Cardiac fibroblast (primary cell): Measurements from ENCODE around the gene SLC39A10.

Source experiments
- DNase-seq, 2 donors: peaks; one replicate each; pipeline versions ENCODE4 v3.0.0 to v3.0.0-alpha.2; 2010; ENCODE audit warnings: low read depth in 2 of 2
- H3K4me3 ChIP-seq, 2 donors: replicated peaks in 1 of 2; 1 replicate in 1 of 2; 2 replicates in 1 of 2; pipeline ENCODE4 v1.5.1; 2011; ENCODE audit warnings: low read depth in 2 of 2, low read length in 2 of 2, mild to moderate bottlenecking in 2 of 2, moderate library complexity in 1 of 2
- TF ChIP-seq, protein P1 (sequence below): IDR thresholded peaks from one replicate; pipeline ENCODE4 v1.5.1; 2011; ENCODE audit warnings: low read depth, mild to moderate bottlenecking, low read length, inconsistent platforms

Gene SLC39A10

DNA sequence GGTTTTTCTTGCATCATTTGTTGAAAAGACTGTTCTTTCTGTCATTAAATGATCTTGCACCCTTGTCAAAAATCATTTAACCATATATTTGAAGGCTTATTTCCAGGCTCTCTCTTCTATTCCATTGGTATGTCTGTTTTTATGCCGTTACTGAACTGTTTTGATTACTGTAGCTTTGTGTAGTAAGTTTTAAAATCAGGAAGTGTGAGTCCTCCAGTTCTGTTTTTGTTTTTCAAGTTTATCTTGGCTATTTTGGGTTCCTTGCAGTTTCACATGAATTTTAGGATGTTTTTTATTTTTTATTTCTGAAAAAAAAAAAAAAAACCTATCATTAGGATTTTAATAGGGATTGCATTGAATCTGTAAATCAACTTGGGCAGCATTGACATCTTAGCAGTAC lies 39.0 kb downstream of the SLC39A10 start:
- H3K4me3 ChIP-seq, result no peak overlapping the region
- TF ChIP-seq, protein P1, sequence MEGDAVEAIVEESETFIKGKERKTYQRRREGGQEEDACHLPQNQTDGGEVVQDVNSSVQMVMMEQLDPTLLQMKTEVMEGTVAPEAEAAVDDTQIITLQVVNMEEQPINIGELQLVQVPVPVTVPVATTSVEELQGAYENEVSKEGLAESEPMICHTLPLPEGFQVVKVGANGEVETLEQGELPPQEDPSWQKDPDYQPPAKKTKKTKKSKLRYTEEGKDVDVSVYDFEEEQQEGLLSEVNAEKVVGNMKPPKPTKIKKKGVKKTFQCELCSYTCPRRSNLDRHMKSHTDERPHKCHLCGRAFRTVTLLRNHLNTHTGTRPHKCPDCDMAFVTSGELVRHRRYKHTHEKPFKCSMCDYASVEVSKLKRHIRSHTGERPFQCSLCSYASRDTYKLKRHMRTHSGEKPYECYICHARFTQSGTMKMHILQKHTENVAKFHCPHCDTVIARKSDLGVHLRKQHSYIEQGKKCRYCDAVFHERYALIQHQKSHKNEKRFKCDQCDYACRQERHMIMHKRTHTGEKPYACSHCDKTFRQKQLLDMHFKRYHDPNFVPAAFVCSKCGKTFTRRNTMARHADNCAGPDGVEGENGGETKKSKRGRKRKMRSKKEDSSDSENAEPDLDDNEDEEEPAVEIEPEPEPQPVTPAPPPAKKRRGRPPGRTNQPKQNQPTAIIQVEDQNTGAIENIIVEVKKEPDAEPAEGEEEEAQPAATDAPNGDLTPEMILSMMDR, result no peak
- no peak for DNase-seq

DNA sequence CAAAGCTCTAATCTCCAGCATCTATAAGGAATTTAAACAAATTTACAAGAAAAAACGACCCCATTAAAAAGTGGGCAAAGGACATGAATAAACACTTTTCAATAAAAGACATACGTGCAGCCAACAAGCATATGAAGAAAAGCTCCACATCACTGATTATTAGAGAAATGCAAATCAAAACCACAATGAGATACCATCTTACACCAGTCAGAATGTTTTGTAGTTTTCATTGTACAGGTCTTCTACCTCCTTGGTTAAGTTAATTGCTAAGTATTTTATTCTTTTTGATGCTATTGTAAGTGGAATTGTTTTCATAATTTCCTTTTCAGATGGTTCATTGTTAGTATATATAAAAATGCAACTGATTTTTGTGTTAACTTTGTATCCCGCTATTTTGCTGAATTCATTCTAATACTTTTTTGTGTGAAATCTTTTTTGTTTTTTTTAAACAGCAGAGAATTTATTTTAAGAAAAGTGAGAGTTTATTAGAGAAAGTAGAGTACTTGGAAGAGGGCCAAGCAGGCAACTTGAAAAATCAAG lies 40.7 kb downstream of the SLC39A10 start:
- TF ChIP-seq, protein P1, result no peak
- no peak for DNase-seq
- no peak overlapping the region for H3K4me3 ChIP-seq

DNA sequence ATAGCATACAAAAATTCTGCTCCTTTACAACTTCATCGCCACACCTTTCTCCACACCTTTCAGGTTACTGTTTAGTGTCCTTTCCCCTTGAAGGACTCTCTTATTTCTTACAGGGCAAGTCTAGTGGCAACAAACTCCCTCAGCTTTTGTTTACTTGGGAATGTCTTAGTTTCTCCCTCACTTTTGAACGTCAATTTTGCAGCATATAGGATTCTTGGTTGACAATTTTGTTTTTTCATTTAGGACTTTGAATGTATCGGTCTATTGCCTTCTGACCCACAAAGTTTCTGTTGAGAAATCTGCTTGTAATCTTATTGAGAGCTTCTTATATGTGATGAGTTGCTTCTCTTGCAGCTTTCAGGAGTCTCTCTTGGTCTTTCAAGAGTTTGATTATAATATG lies 43.5 kb downstream of the SLC39A10 start:
- TF ChIP-seq, protein P1, result no peak
- no peak overlapping the region for H3K4me3 ChIP-seq

DNA sequence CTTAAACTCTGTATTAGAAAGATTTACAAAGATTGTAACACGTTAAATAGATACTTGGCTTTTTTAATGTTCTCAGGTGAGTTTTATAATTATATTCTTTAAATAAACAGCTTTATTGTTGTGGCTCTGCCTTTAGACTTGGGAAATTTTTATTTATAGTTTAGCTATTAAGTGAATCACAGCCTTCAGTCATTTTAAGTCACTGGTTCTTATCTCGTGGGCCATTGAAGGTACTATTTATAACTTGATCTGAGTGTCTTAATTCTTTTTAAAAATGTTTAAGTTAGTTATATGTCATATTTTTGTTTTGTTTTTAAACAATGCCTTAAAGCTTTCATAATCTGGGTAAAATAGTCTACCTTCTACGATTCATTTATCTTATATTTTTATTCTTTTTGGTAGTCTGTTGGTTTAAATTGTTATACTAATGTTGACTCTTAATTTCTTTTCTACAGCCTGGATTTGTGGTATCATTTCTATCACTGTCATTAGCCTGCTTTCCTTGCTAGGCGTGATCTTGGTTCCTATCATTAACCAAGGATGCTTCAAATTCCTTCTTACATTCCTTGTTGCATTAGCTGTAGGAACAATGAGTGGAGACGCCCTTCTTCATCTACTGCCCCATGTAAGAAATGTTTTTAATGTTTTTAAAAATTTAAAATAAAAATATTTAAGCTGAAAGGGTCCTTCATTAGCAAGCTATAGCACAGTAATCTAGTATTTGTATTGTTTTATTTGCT lies 49.3 kb downstream of the SLC39A10 start:
- DNase-seq, result peak; percentile 53 to 71
- no peak overlapping the region for H3K4me3 ChIP-seq
- TF ChIP-seq, protein P1, result no peak

More for the DNA sequence above, 43.5 kb downstream of the SLC39A10 start:
- DNase-seq, result no peak

DNA sequence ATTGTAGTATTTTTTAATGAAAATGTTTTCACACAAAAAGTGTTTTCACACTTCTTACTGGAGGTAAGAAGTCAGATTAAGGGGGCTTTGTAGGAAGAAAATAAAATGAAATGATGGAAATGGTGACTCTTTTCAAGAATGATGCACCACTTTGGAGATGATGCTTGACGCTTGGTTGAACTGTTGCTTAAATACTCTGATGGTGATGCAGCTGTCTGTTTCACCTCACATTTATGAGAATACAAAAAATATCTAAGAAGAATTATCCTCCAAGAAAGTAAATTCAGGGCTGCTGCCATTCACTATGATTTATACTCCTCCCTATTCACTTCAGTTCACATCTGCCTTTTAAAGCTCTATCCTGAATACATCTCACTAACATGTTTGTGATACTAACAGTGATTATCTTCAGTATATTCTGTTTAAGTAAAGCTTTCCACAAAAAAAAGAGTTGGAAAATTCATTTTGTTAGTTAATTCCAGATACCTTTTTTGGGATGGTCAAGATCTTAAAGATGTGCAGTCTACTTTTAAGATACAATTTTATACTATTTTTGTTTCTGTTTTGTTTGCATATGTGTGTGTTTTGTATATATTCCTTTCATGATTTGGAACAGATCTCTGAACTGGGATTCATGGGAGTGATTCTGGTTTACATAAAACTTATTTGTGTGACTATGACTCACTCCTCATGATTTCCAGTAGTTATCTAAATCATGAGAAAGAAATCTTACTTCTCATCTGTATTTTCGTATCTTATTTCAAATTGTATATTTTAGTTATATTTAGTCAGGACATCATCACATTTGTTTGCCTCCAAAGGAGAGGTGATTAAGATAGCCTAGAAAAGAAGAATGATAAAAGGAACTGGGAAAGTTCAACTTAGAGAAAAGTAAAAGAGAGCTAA lies 53.1 kb downstream of the SLC39A10 start:
- TF ChIP-seq, protein P1, result no peak

DNA sequence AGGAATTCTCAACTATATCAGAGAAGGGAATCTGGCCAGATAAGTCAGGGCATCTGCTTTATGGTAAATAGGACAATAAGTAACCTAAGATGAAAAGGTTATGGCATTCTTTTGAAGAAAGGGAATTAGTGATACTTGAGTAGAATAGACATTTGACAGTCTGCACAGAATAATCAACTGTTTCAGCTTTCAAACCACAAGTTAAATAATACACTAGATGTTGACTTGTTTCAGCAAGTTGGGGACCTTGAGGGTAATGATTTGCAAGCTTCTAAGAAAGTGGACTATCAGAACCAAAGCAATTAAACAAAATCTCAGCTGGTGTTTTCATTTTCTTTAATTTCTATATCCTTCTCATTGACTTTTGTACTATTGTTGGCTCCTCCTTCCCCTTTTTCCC lies 54.5 kb downstream of the SLC39A10 start:
- DNase-seq, result no peak
- no peak overlapping the region for H3K4me3 ChIP-seq
- TF ChIP-seq, protein P1, result no peak

More for the DNA sequence above, 53.1 kb downstream of the SLC39A10 start:
- no peak overlapping the region for H3K4me3 ChIP-seq
- peak; percentile 22 to 61 for DNase-seq
